Stimulated activated CD8-positive, alpha-beta memory T cell treated with anti-CD3 and anti-CD28 coated beads, Interleukin-4, amount 100 ng/mL, for 24 hours (primary cell): ENCODE measurements around the gene LILRA5.
"Not testable (repeated sequence)": the region's sequence is repeated elsewhere in the genome, so short reads cannot be mapped to it uniquely, and the experiment has no call there.

Source experiments
- DNase-seq: peaks from one replicate; pipeline ENCODE4 v3.0.0-alpha.2; 2020; ENCODE audit warnings: low read depth

Gene LILRA5

DNA sequence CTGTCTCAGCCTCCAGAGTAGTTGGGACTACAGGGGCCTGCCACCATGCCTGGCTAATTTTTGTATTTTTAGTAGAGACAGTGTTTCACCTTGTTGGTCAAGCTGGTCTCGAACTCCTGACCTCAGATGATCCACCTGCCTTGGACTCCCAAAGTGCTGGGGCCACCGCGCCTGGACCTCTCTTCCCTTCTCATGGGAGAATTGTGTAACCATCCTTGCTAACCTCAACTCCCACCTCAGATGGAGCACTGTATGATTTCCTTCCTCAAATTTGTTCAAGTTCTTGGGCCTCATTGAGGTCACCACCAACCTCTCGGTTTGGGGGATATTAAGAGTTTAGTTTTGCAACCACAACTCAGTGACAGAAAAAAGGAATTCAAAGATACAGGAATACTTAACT is 10.7 kb downstream of the LILRA5 start:
- DNase-seq: no peak

DNA sequence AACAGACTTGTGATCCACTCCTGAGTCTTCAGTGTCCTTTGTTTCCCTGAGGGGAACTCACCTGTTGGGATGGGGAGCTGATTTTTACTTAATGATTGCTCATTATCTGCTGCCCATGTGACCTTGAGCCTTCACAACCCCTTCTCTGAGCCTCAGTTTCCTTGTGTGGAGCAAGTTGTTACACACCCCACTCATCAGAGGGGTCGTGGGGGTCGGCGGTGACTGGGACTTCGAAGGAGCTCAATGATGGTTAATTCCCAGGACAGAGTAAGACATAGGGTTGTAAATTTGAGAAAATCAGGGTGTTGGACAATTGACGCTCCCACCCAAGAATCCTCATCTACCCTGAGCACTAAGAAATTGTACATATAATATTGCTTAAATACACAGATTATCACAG is 13.5 kb downstream of the LILRA5 start:
- DNase-seq: no peak

DNA sequence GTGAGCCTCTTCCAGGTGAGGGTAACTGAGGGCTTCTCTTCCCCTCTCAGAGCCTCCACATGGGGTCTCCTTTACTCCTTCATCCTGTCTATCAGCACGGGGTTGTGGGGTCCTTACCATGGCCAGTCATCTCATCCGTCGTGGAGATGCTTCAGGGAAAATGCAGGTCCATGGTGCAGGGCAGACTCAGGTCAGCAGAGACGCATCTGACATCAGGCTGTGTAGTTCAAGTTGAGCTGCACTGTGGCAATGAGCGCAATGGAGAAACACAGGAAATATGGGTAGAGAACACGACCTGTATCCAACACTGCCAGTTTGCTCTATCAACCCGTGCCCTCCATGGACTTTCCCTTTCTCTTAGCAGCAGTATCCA is 13.9 kb downstream of the LILRA5 start:
- no peak for DNase-seq

DNA sequence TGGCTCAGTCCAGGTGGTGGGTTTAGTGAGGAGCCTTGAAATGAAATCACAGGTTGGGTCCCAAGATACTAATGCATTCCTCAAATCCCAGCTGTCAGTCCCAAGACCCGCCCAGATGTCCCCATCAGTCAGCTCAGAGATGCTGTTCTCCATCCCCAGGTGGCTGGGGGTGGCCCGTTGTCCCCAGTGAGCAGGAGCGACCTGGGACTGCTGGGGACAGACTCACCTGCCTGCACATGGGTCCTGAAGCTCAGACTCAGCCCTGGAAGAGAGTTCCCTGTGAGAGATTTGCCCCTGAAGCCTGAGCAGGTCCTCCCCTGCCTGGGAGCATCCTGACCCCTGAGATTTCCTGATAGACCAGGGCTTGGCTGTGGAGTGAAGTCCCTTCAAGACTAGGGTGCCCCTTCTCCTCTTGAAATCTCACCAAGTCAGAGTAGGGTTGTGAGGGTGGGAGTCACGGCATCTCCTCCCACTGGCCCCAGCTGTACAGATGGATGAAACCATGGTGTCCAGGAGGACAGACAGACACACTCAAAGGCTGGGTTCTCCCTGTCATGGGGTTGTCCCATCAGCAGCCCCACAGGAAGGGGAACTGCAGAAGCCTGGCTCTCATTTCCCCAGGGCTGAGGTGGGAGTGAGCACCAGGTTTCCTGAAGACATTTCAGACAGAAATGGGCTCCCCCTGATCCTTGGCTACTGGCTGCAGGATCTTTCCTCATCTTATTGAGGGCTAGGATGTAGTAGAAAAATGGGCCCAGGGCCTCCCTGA is 14.4 kb downstream of the LILRA5 start:
- no peak for DNase-seq

DNA sequence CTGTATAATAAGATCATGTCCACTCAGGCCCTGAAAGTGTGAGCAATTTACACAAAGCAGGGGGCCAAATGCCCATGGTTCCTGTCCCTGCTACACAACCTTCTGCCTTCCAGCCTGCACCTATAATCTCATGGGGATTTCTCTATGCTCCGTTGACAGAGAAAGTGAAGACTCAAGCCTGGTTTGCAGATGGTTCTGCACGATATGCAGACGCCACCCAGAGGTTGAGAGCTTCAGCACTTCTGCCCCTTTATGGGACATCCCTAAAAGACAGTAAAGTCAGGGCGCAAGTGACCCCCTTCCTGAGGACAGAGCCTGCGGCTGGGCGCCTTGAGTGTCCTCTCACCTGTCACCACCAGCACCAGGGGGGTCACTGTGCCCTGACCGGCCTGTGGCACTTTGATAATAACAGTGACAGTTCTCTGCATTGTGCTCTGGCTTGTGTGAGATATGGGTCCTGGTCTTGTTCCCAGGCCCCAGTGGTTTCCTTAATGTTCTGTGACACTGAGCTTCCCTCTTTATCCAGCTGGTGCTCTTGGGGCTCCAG is 15.1 kb downstream of the LILRA5 start:
- DNase-seq: no peak

DNA sequence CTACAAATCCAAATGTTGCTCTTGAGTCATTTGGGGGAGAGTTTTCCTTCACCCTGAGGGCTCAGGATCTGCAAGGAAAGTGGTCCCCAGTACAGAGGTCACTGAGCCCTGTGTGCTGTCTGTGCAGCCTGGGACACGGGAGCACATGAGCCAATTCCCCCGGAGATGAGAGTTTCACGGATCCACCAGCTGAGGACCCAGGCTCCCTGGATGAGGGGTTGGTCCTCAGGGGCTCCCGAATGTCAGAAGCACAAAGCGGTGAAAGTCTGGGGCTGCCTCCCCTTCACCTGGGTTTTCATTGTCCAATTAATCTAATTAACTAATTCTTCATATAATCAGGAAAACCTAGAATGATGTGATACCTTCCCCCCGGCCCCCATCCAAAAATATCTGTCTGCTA is 18.4 kb downstream of the LILRA5 start:
- no peak for DNase-seq

DNA sequence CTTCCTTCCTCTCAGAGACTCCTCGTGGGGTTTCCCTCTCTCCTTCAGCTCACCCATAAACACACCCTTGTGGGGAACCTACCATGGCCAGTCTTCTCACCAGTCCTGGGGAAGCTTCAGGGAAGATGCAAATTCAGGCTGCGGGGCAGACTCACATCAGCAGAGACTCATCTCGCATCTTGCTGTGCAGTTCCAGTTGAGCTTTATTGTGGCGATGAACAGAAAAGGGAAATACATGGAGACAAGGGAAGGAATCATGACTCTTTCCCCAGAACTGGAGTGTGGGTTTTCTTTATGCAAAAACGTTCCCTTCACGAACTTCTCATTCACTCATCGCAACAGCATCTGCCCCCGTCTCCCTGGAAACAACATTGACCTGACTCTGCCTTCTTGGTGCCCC is 23.8 kb downstream of the LILRA5 start:
- not testable (repeated sequence) for DNase-seq

DNA sequence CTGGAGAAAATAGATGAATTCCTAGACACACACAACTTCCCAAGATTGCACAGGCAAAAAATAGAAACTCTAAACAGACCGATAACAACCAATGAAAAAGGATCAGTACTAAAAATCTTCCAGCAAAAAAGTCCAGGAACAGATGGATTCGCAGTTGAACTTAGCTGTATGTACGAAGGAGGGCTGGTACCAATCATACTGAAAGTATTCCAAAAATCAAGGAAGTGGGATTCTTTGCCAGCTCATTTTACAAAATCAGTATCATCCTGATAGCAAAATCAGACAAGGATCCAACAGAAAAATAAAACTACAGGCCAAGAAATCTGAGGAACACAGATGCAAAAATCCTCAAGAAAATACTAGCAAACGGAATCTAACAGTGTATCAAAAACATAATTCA is 25.5 kb downstream of the LILRA5 start:
- DNase-seq: no peak

DNA sequence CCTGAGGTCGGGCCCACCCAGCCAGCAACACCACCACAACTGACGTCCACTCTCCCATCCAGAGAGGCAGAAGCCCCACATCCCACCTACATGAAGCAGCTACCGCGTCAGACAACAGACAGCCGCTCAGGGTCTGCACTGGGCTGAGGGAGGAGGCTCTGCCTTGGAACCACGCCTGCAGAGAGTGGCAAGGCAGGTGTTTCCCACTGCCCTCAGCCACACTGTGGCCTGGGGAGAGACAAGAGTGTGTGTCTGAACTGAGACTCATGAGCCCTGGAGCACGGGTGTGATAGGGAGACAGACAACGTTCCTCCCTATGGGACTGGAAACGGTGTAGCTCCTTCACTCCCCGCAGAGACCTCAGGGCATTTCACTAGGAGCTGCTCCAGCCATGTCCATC is 26.7 kb downstream of the LILRA5 start:
- DNase-seq: not testable (repeated sequence)

DNA sequence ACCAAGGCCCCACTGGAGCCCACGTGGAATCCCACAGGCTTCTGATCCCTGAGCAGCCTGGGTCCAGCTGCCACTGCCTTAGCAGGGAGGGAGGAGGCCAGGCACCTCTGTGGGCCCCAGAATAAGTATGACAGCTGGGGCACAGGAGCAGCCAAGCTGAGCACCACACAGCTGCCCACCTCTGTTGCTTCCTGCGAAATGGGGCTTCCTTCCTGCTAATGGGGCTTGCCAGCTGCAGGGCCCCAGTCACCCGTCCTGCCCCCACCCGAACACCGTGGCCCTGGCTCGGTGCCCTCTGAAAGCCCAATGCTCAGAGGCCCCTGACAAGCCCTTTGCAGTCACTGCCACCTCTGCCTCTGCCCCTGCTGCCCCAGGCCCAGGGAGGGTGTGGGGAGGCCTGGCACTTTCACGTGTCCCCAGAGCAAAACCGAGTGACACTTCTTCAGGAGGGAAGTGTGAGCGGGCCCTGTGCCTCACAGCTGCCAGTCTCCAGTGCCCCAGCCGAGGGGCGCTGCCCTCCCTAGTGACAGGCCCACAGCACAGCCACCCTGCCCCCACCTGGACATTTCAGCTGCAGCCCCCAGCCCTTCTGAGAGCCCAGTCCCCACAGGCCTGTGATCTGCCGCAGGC is 27.4 kb downstream of the LILRA5 start:
- not testable (repeated sequence) for DNase-seq

DNA sequence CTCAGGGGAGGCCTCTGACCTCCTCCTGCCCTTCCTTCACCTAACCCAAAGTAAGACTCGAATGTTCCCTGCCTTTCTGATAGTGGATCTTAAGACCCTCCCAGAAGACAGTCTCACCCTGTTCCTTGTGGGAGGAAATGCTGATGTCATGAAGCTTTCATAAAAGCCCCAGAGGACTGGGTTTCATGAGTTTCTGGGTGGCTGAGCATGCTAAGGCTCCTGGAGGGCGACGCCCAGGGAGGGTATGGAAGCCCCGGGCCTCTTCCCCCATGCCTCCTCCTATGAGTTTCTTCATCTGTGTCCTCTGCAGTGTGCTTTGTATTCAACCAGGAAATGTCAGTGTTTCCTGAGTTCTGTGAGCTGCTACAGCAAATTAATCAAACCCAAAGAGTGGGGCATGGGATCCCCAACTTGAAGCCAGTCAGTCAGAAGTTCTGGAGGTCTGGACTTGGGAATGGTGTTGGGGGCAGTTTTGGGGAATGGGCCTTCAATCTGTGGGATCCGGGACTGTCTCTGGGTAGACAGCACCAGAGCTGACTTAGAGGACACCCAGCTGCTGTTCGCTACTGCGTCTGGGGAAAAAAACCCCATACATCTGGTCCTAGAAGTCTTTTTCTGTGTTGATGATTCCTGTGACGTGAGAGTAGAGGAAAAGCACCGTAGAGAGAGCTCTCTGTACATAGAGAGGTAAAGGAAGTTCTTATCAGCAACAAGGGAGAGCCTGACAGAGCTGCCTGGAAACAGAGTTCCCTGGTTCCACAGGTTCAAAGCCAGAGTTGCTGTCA is 30.1 kb downstream of the LILRA5 start:
- DNase-seq: no peak

DNA sequence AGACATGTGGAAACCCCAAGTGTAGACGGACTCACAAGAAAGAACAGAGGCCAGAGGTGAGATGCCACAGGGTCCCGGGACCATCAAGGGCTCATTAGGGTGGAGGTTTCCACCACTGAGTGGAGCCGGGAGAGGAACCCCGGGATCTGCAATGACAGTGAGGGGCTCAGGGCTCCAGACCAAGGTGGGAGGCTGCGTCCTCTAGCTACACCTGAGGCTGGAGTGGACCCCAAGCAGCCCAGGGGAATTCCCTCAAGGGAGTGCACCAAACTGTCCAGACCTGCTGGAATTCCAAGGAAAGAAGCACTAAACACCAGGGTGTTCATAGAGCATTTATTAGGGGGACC is 31.3 kb downstream of the LILRA5 start:
- not testable (repeated sequence) for DNase-seq

DNA sequence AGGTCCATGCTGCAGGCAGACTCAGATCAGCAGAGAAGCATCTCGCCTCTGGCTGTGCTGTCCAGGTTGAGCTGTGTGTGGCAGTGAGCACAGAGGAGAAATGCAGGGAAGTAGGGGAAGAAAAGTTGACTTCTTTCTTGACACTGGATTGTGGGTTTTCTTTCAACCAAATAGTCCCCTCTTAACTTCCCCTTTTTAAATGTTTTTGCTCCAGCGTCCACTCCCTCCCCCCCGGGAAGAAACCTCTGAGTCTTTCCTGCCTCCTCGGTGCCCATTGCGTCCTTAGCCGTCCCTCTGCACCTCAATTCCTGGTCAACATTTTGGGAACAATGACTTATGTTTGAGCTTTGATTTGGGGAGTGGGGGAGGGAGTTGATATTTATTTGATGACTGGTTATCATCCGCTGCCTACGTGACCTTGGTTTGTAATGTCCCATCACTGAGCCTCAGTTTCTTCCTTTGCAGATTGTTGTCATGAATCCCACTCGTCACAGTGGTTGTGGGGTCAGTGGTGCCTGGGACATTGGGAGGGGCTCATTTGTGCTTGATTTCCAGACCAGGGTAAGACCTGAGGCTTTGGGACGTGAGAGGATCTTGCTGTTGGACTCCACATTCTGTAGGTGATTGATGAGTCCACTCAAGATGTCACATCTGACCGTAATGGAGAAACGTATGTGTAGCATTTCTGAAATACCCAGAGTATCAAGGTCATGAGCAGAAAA is 31.8 kb downstream of the LILRA5 start, which contains the start of gene LILRB2:
Gene LILRB2, minus strand, starts transcription at position 104 of the 722 bp plus-strand sequence. CDS start 614 bp downstream, outside the sequence.
- DNase-seq: no peak

DNA sequence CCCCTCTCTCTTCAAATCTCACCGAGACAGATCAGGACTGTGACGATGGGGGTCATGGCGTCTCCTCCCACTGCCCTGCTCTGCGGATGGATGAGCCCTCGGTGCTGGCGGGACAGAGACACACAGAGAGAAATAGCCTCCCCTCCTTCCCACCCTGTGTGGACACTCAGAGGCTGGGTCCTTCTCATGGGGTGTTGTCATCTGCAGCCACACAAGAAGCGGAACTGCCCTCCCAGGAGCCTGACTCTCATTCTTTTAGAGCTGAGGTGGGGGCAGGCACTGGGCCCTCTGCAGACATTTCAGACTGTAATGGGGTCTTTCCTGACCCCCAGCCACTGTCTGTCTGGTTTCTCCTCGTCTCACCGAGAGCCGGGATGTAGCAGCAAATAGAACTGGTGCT is 32.5 kb downstream of the LILRA5 start:
- not testable (repeated sequence) for DNase-seq

DNA sequence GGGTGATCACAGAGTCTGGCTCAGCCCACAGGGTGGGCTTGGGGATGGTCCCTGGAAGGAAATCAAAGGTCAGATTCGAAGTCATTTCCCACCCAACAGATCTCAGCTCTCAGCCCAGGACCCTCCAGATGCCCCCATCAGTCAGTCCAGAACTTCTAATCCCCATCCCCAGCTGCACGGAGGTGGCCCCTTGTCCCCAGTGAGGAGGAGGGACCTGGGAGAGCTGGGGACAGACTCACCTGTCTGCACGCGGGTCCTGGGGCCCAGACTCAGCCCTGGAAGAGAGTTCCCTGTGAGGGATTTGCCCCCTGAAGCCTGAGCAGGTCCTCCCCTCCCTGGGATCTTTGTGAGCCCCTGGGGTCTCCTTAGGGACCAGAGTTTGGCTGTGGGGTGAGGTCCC is 32.9 kb downstream of the LILRA5 start:
- DNase-seq: not testable (repeated sequence)

DNA sequence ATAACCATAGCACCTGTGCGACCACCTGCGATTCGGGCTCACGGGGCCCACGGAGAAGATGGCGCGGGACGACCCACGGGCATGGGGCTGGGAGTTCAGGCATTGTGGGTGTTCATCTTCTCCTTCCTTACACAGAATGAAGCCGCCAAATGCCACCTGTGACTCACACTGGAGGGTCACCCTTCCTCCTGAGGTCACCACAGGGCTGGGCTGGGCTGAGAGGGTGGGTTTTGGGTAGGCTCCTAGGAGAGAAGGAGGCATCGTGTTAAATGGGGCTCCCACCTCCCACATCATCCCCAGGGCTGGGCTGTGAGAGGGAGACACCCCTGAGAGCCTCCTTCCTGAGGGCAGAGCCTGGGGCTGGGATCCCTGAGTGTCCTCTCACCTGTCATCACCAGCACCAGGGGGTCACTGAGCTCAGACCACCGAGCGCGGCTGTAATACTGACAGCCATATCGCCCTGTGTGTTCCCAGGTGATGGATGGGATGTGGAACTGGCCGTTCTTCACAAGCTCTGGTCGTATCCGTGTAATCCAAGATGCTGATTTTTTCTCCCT is 33.5 kb downstream of the LILRA5 start:
- no peak for DNase-seq

DNA sequence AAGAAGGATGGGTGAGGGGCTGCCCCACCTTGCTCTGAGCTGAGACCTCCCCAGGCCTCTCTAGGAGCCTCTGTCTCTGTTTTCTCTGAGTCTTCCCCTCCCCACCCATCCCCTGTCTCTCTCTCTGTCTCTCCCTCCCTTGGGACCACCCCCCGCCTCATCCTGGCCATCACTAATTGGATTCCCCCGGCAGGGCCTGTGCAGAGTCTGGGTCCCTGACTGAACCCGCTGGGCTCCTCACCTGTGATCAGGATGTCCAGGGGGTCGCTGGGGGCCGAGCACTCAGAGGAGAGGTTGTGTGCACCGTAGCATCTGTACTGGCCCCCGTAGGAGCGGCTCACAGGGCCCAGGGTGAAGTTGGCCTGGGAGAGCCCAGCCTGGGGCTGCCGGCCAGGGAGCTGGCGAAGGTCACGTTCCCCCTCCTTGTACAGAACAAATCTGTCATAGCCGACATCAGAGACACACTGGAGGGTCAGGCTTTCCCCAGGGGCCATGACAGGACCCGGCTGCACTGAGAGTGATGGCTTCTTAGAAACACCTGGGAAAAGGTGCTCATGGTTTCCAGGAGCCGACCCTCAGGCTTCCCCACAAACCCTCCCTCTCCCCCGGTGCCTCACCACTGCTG is 34.3 kb downstream of the LILRA5 start:
- not testable (repeated sequence) for DNase-seq

DNA sequence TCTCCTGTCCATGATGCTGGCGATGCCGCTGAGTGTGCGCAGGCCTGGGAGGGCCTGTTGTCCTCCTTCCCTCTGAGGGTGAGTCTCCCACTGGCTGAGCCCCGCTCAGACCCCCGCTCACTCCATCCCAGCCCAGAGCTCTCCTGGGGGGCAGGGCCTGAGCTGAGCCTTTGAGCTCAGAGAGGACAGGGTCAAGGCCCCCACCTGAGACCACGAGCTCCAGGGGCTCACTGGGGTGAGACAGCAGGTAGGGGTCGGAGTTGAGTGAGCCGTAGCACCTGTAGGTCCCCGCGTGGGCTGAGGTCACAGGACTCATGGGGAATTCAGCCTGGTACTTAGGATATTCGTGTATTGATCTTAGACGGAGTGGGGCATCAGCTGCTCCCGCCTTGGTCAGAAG is 34.9 kb downstream of the LILRA5 start:
- DNase-seq: not testable (repeated sequence)

DNA sequence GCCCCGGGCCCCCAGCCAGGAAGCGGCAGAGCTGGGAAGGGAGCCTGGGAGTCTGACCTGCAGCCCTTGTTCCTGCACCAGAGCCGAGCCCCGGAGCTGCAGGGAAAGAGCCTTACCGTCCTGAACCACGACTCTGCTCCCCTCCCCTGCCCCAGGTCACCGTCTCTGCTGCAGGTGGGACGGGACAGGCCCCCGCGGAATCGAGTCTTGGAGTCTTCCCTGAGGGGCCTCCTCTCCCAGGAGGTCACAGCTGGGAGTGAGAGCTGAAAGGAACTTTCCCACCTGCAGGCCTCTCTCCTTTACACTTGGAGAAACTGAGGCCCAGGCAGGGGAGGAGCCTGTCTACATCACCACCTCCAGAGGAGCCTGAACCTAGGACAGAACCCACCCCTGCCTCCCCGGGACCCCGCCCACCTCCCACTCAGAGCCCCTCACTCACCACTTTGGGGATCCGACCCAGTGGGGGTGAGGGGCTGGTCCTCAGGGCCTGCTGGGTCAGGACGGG is 35.8 kb downstream of the LILRA5 start:
- DNase-seq: not testable (repeated sequence)

DNA sequence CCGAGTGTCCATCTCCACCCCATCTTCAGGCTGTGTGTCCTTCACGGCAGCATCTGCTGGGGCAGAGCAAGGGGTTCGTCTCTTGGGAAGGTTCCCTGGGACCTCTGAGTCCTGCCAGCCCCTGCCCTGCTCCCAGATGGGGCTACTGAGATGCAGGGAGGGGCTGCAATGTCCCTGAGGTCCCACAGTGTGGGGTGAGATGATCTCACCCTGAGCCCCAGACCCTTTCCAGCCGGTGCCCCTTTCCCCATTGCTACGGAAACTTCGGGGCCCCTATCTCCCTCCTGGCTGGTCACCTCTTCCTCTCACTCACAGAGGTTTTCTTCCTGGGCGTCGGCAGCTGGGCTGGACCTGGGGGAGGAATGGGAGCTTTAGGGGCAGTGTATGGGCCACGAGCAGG is 37.0 kb downstream of the LILRA5 start:
- DNase-seq: no peak

DNA sequence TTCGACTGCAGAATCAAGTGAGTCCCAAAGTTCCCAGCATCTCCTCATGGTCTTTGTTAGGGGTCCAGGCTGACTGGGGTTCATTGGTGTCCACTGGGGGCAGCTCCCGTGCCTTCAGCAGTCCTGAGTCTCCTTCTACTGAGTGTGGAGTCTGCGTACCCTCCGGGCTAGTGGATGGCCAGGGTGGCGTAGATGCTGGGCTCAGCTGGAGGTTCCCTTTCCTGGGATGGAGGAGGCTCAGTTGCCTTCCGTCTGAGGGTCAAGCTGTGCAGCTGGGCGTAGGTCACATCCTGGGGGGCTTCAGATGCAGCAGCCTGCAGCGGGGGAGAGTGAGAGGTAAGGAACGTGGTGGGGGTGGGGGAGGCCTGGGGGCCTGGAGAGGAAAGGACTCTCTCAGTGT is 38.5 kb downstream of the LILRA5 start:
- DNase-seq: not testable (repeated sequence)
